IMR-90 (cell line): ENCODE measurements around the gene SYS1. TPM values are rescaled to one million over a fixed set of nuclear protein-coding genes. Genes with fewer than 3 reads are reported as not detected.

Source experiments
- ATAC-seq: fragments of 200-7000 bp; cut with Tn5 transposase; 2 replicates; pipeline ENCODE4 v1.9.1; 2020; ENCODE audit warnings: low read depth, mild to moderate bottlenecking, moderate library complexity
- BruUV-seq: library from RNA; stranded (reverse); fragments of 400-500 nt; replicated peaks from 2 replicates; lab custom pipeline; 2021; lab: Mats Ljungman, UMichigan
- CTCF ChIA-PET: fragments of 300-600 bp; formaldehyde crosslinking; extraction: SDS; loops from one replicate; lab custom pipeline; 2021; ENCODE audit warnings: antibody characterized with exemption; lab: Yijun Ruan, JAX
- POLR2A ChIA-PET: fragments of 300-600 bp; sonication (Branson Sonifier 250); formaldehyde crosslinking; loops from one replicate; lab custom pipeline; 2022; ENCODE audit warnings: antibody characterized with exemption; ENCODE audit not compliant: unreplicated experiment; lab: Charles Lee
- DNase-seq: peaks from one replicate; pipeline ENCODE4 v3.0.0; 2013
- H2AFZ ChIP-seq: replicated peaks from 2 replicates; pipeline ENCODE3; 2013; ENCODE audit warnings: low read length, mild to moderate bottlenecking; ENCODE audit not compliant: poor library complexity
- H2AK5ac ChIP-seq: 2 replicates; pipeline ENCODE4 v1.6.1; 2013; ENCODE audit warnings: low read depth, low read length, inconsistent platforms
- H2AK9ac ChIP-seq: replicated peaks from 2 replicates; pipeline ENCODE3; 2013; ENCODE audit warnings: mild to moderate bottlenecking, low read depth, low read length, moderate library complexity; ENCODE audit not compliant: poor library complexity
- H2BK120ac ChIP-seq: 2 replicates; pipeline ENCODE4 v1.6.1; 2013; ENCODE audit warnings: low read depth, low read length, inconsistent platforms
- H2BK15ac ChIP-seq: 3 replicates; pipeline ENCODE4 v1.6.1; 2013; ENCODE audit warnings: low read depth, low read length, inconsistent platforms
- H2BK20ac ChIP-seq: 2 replicates; pipeline ENCODE4 v1.6.1; 2013; ENCODE audit warnings: low read depth, mild to moderate bottlenecking, inconsistent platforms, low read length, moderate library complexity
- H2BK5ac ChIP-seq: 2 replicates; pipeline ENCODE4 v1.6.1; 2013; ENCODE audit warnings: mild to moderate bottlenecking, low read depth, low read length, inconsistent platforms; ENCODE audit not compliant: poor library complexity, severe bottlenecking
- H3K14ac ChIP-seq: replicated peaks from 2 replicates; pipeline ENCODE4 v1.6.1; 2013; ENCODE audit warnings: low read depth, low read length, inconsistent platforms
- H3K18ac ChIP-seq: 2 replicates; pipeline ENCODE4 v1.6.1; 2013; ENCODE audit warnings: low read depth, low read length, control low read depth
- H3K23ac ChIP-seq: 2 replicates; pipeline ENCODE4 v1.6.1; 2013; ENCODE audit warnings: low read depth, low read length, inconsistent platforms
- H3K27ac ChIP-seq: 2 replicates; pipeline ENCODE4 v1.5.1; 2013; ENCODE audit warnings: mild to moderate bottlenecking, control low read depth, low read length; ENCODE audit not compliant: insufficient read depth
- H3K27me3 ChIP-seq: 2 replicates; pipeline ENCODE4 v1.6.1; 2013; ENCODE audit warnings: low read length; ENCODE audit not compliant: control insufficient read depth, insufficient read depth
- H3K36me3 ChIP-seq: 2 replicates; pipeline ENCODE4 v1.6.1; 2013; ENCODE audit warnings: low read length, mixed read lengths; ENCODE audit not compliant: control insufficient read depth, insufficient read depth
- H3K4ac ChIP-seq: 2 replicates; pipeline ENCODE4 v1.6.1; 2013; ENCODE audit warnings: low read depth, low read length, inconsistent platforms
- H3K4me1 ChIP-seq: 2 replicates; pipeline ENCODE4 v1.6.1; 2013; ENCODE audit warnings: low read length, mixed read lengths; ENCODE audit not compliant: control insufficient read depth, insufficient read depth
- H3K4me2 ChIP-seq: 2 replicates; pipeline ENCODE4 v1.6.1; 2013; ENCODE audit warnings: low read depth, mild to moderate bottlenecking, control low read depth, low read length, moderate library complexity
- H3K4me3 ChIP-seq: 2 replicates; pipeline ENCODE4 v1.5.1; 2013; ENCODE audit warnings: low read depth, mild to moderate bottlenecking, control low read depth, low read length, moderate library complexity; ENCODE audit not compliant: insufficient read depth
- H3K56ac ChIP-seq: 2 replicates; pipeline ENCODE4 v1.6.1; 2013; ENCODE audit warnings: low read length, inconsistent platforms; ENCODE audit not compliant: insufficient read depth; ENCODE audit errors: extremely low read depth
- H3K79me1 ChIP-seq, 2 experiments: 2 replicates each; pipeline ENCODE4 v1.6.1; 2013; ENCODE audit warnings: low read length in 2 of 2, inconsistent platforms in 1 of 2, low read depth in 1 of 2
- H3K9ac ChIP-seq: 2 replicates; pipeline ENCODE4 v1.6.1; 2013; ENCODE audit warnings: low read depth, low read length, control low read depth
- H3K9me1 ChIP-seq: 2 replicates; pipeline ENCODE4 v1.6.1; 2013; ENCODE audit warnings: low read length, inconsistent platforms; ENCODE audit not compliant: insufficient read depth
- H3K9me3 ChIP-seq: 2 replicates; pipeline ENCODE4 v1.6.1; 2013; ENCODE audit warnings: low read length; ENCODE audit not compliant: control insufficient read depth, insufficient read depth
- H4K20me1 ChIP-seq: 2 replicates; pipeline ENCODE4 v1.6.1; 2013; ENCODE audit warnings: low read length, inconsistent platforms; ENCODE audit not compliant: insufficient read depth
- H4K5ac ChIP-seq: 2 replicates; pipeline ENCODE4 v1.6.1; 2013; ENCODE audit warnings: mild to moderate bottlenecking, low read depth, low read length, control low read depth
- H4K8ac ChIP-seq, 2 experiments: 2 replicates each; pipeline ENCODE4 v1.6.1; 2013; ENCODE audit warnings: low read depth in 2 of 2, low read length in 2 of 2, control low read depth in 1 of 2, inconsistent platforms in 1 of 2
- H4K91ac ChIP-seq: 2 replicates; pipeline ENCODE4 v1.6.1; 2013; ENCODE audit warnings: low read depth, low read length, inconsistent platforms; ENCODE audit not compliant: insufficient read depth
- CEBPB ChIP-seq: IDR thresholded peaks from 2 replicates; pipeline ENCODE4 v1.6.1; 2012; ENCODE audit warnings: low read depth, low read length, improper control_type of control experiment
- CHD1 ChIP-seq: IDR thresholded peaks from 2 replicates; pipeline ENCODE4 v1.6.1; 2012; ENCODE audit warnings: low read depth, low read length, improper control_type of control experiment
- FOS ChIP-seq: fragments of 150-350 bp; IDR thresholded peaks from 2 replicates; pipeline ENCODE4 v1.6.1; 2016; ENCODE audit warnings: low read depth, low read length
- MAFK ChIP-seq: IDR thresholded peaks from 2 replicates; pipeline ENCODE4 v1.6.1; 2012; ENCODE audit warnings: low read depth, low read length, improper control_type of control experiment
- NFE2L2 ChIP-seq: fragments of 150-350 bp; IDR thresholded peaks from 2 replicates; pipeline ENCODE4 v1.6.1; 2016; ENCODE audit warnings: low read depth, mild to moderate bottlenecking, low read length
- POLR2A ChIP-seq: IDR thresholded peaks from 2 replicates; pipeline ENCODE4 v1.6.1; 2012; ENCODE audit warnings: mild to moderate bottlenecking, low read depth, low read length
- RCOR1 ChIP-seq: IDR thresholded peaks from 2 replicates; pipeline ENCODE4 v1.6.1; 2012; ENCODE audit warnings: mild to moderate bottlenecking, low read length, improper control_type of control experiment; ENCODE audit not compliant: insufficient replicate concordance
- RFX5 ChIP-seq: IDR thresholded peaks from 2 replicates; pipeline ENCODE4 v1.8.0; 2012; ENCODE audit warnings: low read depth, mild to moderate bottlenecking, low read length, moderate library complexity
- SMC3 ChIP-seq: fragments of 150-350 bp; IDR thresholded peaks from 2 replicates; pipeline ENCODE4 v1.6.1; 2016; ENCODE audit warnings: low read depth, mild to moderate bottlenecking, antibody characterized with exemption, low read length, moderate library complexity
- WGBS, 2 experiments: methylation state at CpG; one replicate each; pipeline versions ENCODE4 v1.1.5 to v1.1.7; 2013; ENCODE audit warnings: missing lambda C conversion rate in 2 of 2; ENCODE audit not compliant: insufficient read length in 1 of 2; ENCODE audit errors: extremely low coverage in 2 of 2; 5-methylcytosine and 5-hydroxymethylcytosine counted together
- dilution Hi-C: fragments of 300-500 bp; cut with HindIII; formaldehyde crosslinking; loops from one replicate; pipeline ENCODE4 v1.14.3; 2018; ENCODE audit warnings: low sequenced_read_pairs; ENCODE audit not compliant: unreplicated experiment
- in situ Hi-C: fragments of 300-500 bp; cut with MboI; formaldehyde crosslinking; loops from 3 replicates; pipeline ENCODE4 v1.14.3; 2019; ENCODE audit warnings: low sequenced_read_pairs, inconsistent platforms, mixed read lengths
- intact Hi-C: fragments of 100-400 bp; cut with micrococcal nuclease; formaldehyde crosslinking; loops from 2 replicates; pipeline ENCODE4 v1.10.0; 2022
- polyA plus RNA-seq, 3 experiments: library from polyadenylated mRNA; depleted of rRNA; stranded (reverse); fragments of >200 nt; gene quantifications; 2 replicates each; pipeline ENCODE4 v1.2.3, GENCODE V29; 2012; ENCODE audit warnings: low replicate concordance in 1 of 3
- total RNA-seq: library from RNA; depleted of rRNA; stranded (reverse); fragments of >200 nt; gene quantifications from 2 replicates; pipeline ENCODE4 v1.2.3, GENCODE V29; 2012
- TF ChIP-seq, protein P1 (sequence below): fragments of 150-350 bp; IDR thresholded peaks from 2 replicates; pipeline ENCODE4 v1.6.1; 2017; ENCODE audit warnings: mild to moderate bottlenecking, antibody characterized with exemption, low read length, low read depth

SYS1 gene
- total and polyA plus RNA-seq, 2 of the 4 experiments (the other 2 are of a cell fraction), result 12.9 to 24.6 TPM

DNA sequence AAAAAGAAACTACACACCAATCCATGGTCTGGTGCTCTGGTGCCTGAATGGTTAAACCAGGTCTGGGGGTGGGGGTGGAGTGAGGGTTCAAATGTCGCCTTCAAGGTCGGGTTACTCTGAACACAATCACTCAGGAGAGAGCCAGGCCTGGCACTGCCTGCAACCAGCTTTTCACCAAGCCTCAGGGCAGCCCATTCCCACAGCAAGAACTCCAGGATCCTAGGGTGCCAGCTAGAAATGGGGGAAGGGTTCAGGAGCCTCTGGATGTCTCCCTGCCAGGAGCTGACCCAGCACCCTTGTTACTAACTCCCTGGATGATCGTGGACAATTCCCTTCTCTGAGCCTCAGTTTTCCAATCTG, 21.4 kb upstream of the SYS1 start:
- Histone ChIP-seq H3K18ac (peak overlapping the region; percentile 17), H3K56ac (peak overlapping the region; percentile 39; the same call in 1 of the 2 replicates), H3K79me1 (peaks cover 23 to 95% of the 10 kb centered on the region in 2 experiments), H3K9me1 (peaks cover 46% of the 10 kb centered on the region), H4K5ac (peak overlapping the region; percentile 58), H3K23ac (peak overlapping the region; percentile 90), H2BK5ac (peak overlapping the region; percentile 93), H4K8ac (peak overlapping the region; percentile 42 to 78), H3K4me1 (peaks cover 72% of the 10 kb centered on the region), H2AFZ (no peak overlapping the region), H3K4me3 (no peak overlapping the region), H4K91ac (peak overlapping the region; percentile 99), H3K14ac (peak overlapping the region; percentile 90), H3K27me3 (no peaks in the 10 kb centered on the region), H2BK20ac (peak overlapping the region; percentile 35), H2AK9ac (peak overlapping the region; percentile 92), H2BK15ac (peak overlapping the region; percentile 99; the same call in 2 of the 3 replicates), H3K9ac (peak overlapping the region; percentile 50), H3K9me3 (no peaks in the 10 kb centered on the region), H3K4ac (peak overlapping the region; percentile 99), H3K4me2 (peak overlapping the region; percentile 87), H2BK120ac (peak overlapping the region; percentile 95), H3K36me3 (peaks cover 32% of the 10 kb centered on the region), H2AK5ac (peak overlapping the region; percentile 59; the same call in 1 of the 2 replicates), H3K27ac (peak overlapping the region; percentile 92), H4K20me1 (peaks cover 45% of the 10 kb centered on the region)
- no peak for ATAC-seq
- ChIA-PET CTCF (interaction anchor here (2.5 kb wide), 1 partner anchor 21 kb away, joined by 8 read pairs; the partner anchor contains the start of gene SYS1), POLR2A (no interaction called here)
- intact Hi-C loops (no loop called here), in situ Hi-C loops (loop anchor here (25.0 kb wide), 1 partner anchor 571 kb away; the partner anchor contains the start of gene PLTP), dilution Hi-C loops (no loop called here)
- no CpG with 5 or more reads among the region's 3 CpGs for WGBS, 2 experiments
- DNase-seq, result no peak
- TF ChIP-seq NFE2L2 (no peak), SMC3 (no peak), MAFK (no peak), CEBPB (no peak), FOS (no peak), RFX5 (no peak), POLR2A (no peak), RCOR1 (no peak), CHD1 (no peak)
- TF ChIP-seq, protein P1, sequence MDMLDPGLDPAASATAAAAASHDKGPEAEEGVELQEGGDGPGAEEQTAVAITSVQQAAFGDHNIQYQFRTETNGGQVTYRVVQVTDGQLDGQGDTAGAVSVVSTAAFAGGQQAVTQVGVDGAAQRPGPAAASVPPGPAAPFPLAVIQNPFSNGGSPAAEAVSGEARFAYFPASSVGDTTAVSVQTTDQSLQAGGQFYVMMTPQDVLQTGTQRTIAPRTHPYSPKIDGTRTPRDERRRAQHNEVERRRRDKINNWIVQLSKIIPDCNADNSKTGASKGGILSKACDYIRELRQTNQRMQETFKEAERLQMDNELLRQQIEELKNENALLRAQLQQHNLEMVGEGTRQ, result no peak
- no TSS peak for BruUV-seq
